ENCODE measurements around the gene GAS7. TPM values are rescaled to one million over a fixed set of nuclear protein-coding genes. Genes with fewer than 3 reads are reported as not detected.

The GAS7 gene
- total and polyA plus RNA-seq, 12 donors, result 3.6 to 54.9 (median 28.0) TPM

GRCh38 chr17:10033449-10033848, 165.0 kb downstream of the GAS7 start:
- no peak for TF ChIP-seq POLR2A (IDR thresholded peaks at IDR 0.05)
- no peak for TF ChIP-seq CTCF (IDR thresholded peaks at IDR 0.05)
- peaks cover 0 to 31% of the 10 kb centered on the region in 2 donors for H3K4me1 ChIP-seq (replicated peaks in 1 of 2)
- no peak overlapping the region for H3K4me3 ChIP-seq
- intact Hi-C loops (cut with DNase I), result no loop called here
- H3K9me3 ChIP-seq (replicated peaks in 1 of 3), result no peaks in the 10 kb centered on the region
- DNase-seq, result no peak
- peak overlapping the region in 2 of 5 donors; percentile 47 to 78 for H3K27ac ChIP-seq
- no peaks in the 10 kb centered on the region for H3K36me3 ChIP-seq (replicated peaks in 1 of 2)
- no peaks in the 10 kb centered on the region for H3K27me3 ChIP-seq
- 74 to 88% (median 84%) methylated on average over 7 to 10 of the region's 10 CpGs for WGBS, 4 donors

- 50 to 56% (median 54%) methylated on average over 6 of the region's 6 CpGs for WGBS, 4 donors
- Histone ChIP-seq H3K27me3 (no peaks in the 10 kb centered on the region), H3K9me3 (replicated peaks in 1 of 3) (no peaks in the 10 kb centered on the region), H3K27ac (peak overlapping the region in 1 of 5 donors; percentile 78), H3K4me3 (no peak overlapping the region), H3K36me3 (replicated peaks in 1 of 2) (no peaks in the 10 kb centered on the region), H3K4me1 (replicated peaks in 1 of 2) (peaks cover 0 to 31% of the 10 kb centered on the region in 2 donors)
- TF ChIP-seq CTCF (IDR thresholded peaks at IDR 0.05) (no peak), POLR2A (IDR thresholded peaks at IDR 0.05) (no peak)
- DNase-seq, result no peak
- intact Hi-C loops (cut with DNase I), result no loop called here
Observed at GRCh38 chr17:10032118-10032852, 166.1 kb downstream of the GAS7 start.

GRCh38 chr17:10031606-10032005, 166.8 kb downstream of the GAS7 start:
- no peaks in the 10 kb centered on the region for H3K9me3 ChIP-seq (replicated peaks in 1 of 3)
- no peak for DNase-seq
- peaks cover 0 to 31% of the 10 kb centered on the region in 2 donors for H3K4me1 ChIP-seq (replicated peaks in 1 of 2)
- no peak overlapping the region for H3K27ac ChIP-seq
- TF ChIP-seq CTCF (IDR thresholded peaks at IDR 0.05) (no peak), POLR2A (IDR thresholded peaks at IDR 0.05) (no peak)
- no peak overlapping the region for H3K4me3 ChIP-seq
- no peaks in the 10 kb centered on the region for H3K36me3 ChIP-seq (replicated peaks in 1 of 2)
- 86 to 91% (median 89%) methylated on average over 11 of the region's 11 CpGs for WGBS, 4 donors
- intact Hi-C loops (cut with DNase I), result no loop called here
- H3K27me3 ChIP-seq, result no peaks in the 10 kb centered on the region

GRCh38 chr17:10031127-10031526, 167.3 kb downstream of the GAS7 start:
- H3K9me3 ChIP-seq (replicated peaks in 1 of 3), result no peaks in the 10 kb centered on the region
- DNase-seq, result no peak
- H3K27me3 ChIP-seq, result no peaks in the 10 kb centered on the region
- no peak overlapping the region for H3K4me3 ChIP-seq
- TF ChIP-seq CTCF (IDR thresholded peaks at IDR 0.05), result no peak
- TF ChIP-seq POLR2A (IDR thresholded peaks at IDR 0.05), result no peak
- intact Hi-C loops (cut with DNase I), result no loop called here
- no peak overlapping the region for H3K27ac ChIP-seq
- no peaks in the 10 kb centered on the region for H3K36me3 ChIP-seq (replicated peaks in 1 of 2)
- 44 to 57% (median 50%) methylated on average over 3 of the region's 3 CpGs for WGBS, 4 donors
- H3K4me1 ChIP-seq (replicated peaks in 1 of 2), result peaks cover 0 to 31% of the 10 kb centered on the region in 2 donors
